ENCODE data around the gene FAM163A.

Gene FAM163A

GRCh38 chr1:179753061-179753460, 10.0 kb downstream of the FAM163A start:
- DNase-seq (ENCODE audit: low spot score), result no peak

GRCh38 chr1:179754041-179754624, 11.0 kb downstream of the FAM163A start:
- no peak for DNase-seq (ENCODE audit: low spot score)

GRCh38 chr1:179757933-179758332, 14.8 kb downstream of the FAM163A start:
- no peak for DNase-seq (ENCODE audit: low spot score)

GRCh38 chr1:179760521-179760920, 17.4 kb downstream of the FAM163A start:
- no peak for DNase-seq (ENCODE audit: low spot score)

- DNase-seq (ENCODE audit: low spot score), result no peak
These were observed 18.2 kb downstream of the FAM163A start for GRCh38 chr1:179761296-179761695.

GRCh38 chr1:179761846-179762640, 19.0 kb downstream of the FAM163A start:
- no peak for DNase-seq (ENCODE audit: low spot score)

- DNase-seq (ENCODE audit: low spot score), result no peak
These were observed 24.1 kb downstream of the FAM163A start for GRCh38 chr1:179767177-179767581.

GRCh38 chr1:179767996-179768395, 24.9 kb downstream of the FAM163A start:
- no peak for DNase-seq (ENCODE audit: low spot score)

- DNase-seq (ENCODE audit: low spot score), result no peak
These were observed 27.9 kb downstream of the FAM163A start for GRCh38 chr1:179770887-179771502.

- DNase-seq (ENCODE audit: low spot score), result no peak
These were observed 30.2 kb downstream of the FAM163A start for GRCh38 chr1:179773264-179773663.

GRCh38 chr1:179774000-179774399, 30.9 kb downstream of the FAM163A start:
- DNase-seq (ENCODE audit: low spot score), result no peak

- no peak for DNase-seq (ENCODE audit: low spot score)
These were observed 31.5 kb downstream of the FAM163A start for GRCh38 chr1:179774566-179774965.

GRCh38 chr1:179775009-179775408, 31.9 kb downstream of the FAM163A start:
- DNase-seq (ENCODE audit: low spot score), result peak; percentile 20

GRCh38 chr1:179776831-179777230, 33.7 kb downstream of the FAM163A start:
- DNase-seq (ENCODE audit: low spot score), result no peak

GRCh38 chr1:179777731-179778130, 34.6 kb downstream of the FAM163A start:
- no peak for DNase-seq (ENCODE audit: low spot score)

- DNase-seq (ENCODE audit: low spot score), result no peak
These were observed 36.7 kb downstream of the FAM163A start for GRCh38 chr1:179779645-179780272.

- DNase-seq (ENCODE audit: low spot score), result no peak
These were observed 38.9 kb downstream of the FAM163A start for GRCh38 chr1:179781962-179782361.

- DNase-seq (ENCODE audit: low spot score), result no peak
These were observed 41.9 kb downstream of the FAM163A start for GRCh38 chr1:179785031-179785431.

GRCh38 chr1:179785728-179786127, 42.6 kb downstream of the FAM163A start:
- DNase-seq (ENCODE audit: low spot score), result no peak

- DNase-seq (ENCODE audit: low spot score), result no peak
These were observed 44.0 kb downstream of the FAM163A start for GRCh38 chr1:179786815-179787685.

GRCh38 chr1:179788259-179788658, 45.2 kb downstream of the FAM163A start:
- no peak for DNase-seq (ENCODE audit: low spot score)

GRCh38 chr1:179793281-179793680, 50.2 kb downstream of the FAM163A start:
- DNase-seq (ENCODE audit: low spot score), result no peak

Measured in pons (tissue), 1 donor.